Esophagus squamous epithelium (tissue), 4 donors: Measurements from ENCODE around the gene NPLOC4.

ENCODE experiments used
- CTCF ChIP-seq, 6 experiments: fragments of 450-650 bp in 4 of 6; fragments of 200-600 bp in 2 of 6; sonication (generic) in 2 of 6; IDR thresholded peaks; one replicate each; pipeline ENCODE4 v1.5.1; 2016 to 2019; ENCODE audit warnings: antibody characterized with exemption in 6 of 6, mild to moderate bottlenecking in 4 of 6, moderate library complexity in 4 of 6
- POLR2A ChIP-seq, 4 donors: fragments of 450-650 bp; IDR thresholded peaks; one replicate each; pipeline ENCODE4 v1.6.1; 2017; ENCODE audit warnings: antibody characterized with exemption in 4 of 4, mild to moderate bottlenecking in 4 of 4, moderate library complexity in 3 of 4

GRCh38 chr17:81608082-81608481 lies 28.8 kb downstream of the NPLOC4 start:
- TF ChIP-seq CTCF (IDR thresholded peaks at IDR 0.05) (no peak), POLR2A (IDR thresholded peaks at IDR 0.05) (no peak)
